ENCODE results near the gene PSD4. TPM values are rescaled to one million over a fixed set of nuclear protein-coding genes. Genes with fewer than 3 reads are reported as not detected.

PSD4 gene
- total and polyA plus RNA-seq, 2 of the 4 experiments (the other 2 are of a cell fraction) = 0.36 to 0.70 TPM

GRCh38 chr2:113213061-113213930 lies 39.5 kb downstream of the PSD4 start (continued):
- TF ChIP-seq RCOR1 (IDR thresholded peaks at IDR 0.05; ENCODE audit: insufficient replicate concordance, low read length) = no peak

GRCh38 chr2:113214141-113214540 lies 40.4 kb downstream of the PSD4 start:
- CTCF ChIA-PET = no interaction called here
- in situ Hi-C loops (cut with MboI; ENCODE audit: low sequenced_read_pairs) = no loop called here

More at GRCh38 chr2:113214141-113214540, 40.4 kb downstream of the PSD4 start:
- no peaks in the 10 kb centered on the region; the same call in 1 of the 2 replicates for H3K27me3 ChIP-seq (ENCODE audit: control insufficient read depth, insufficient read depth, low read length)
- no peak overlapping the region for H4K91ac ChIP-seq (ENCODE audit: insufficient read depth, low read depth, low read length)
- TF ChIP-seq BHLHE40 (IDR thresholded peaks at IDR 0.05; ENCODE audit: low read depth, low read length) (no peak), POLR2A (IDR thresholded peaks at IDR 0.05; ENCODE audit: low read depth, low read length) (no peak), RCOR1 (IDR thresholded peaks at IDR 0.05; ENCODE audit: insufficient replicate concordance, low read length) (no peak), ELK1 (IDR thresholded peaks at IDR 0.05; ENCODE audit: borderline replicate concordance, low read depth, low read length) (no peak), NFE2L2 (IDR thresholded peaks at IDR 0.05; ENCODE audit: low read depth, low read length) (no peak), MXI1 (IDR thresholded peaks at IDR 0.05; ENCODE audit: borderline replicate concordance, low read depth, low read length) (no peak), USF2 (IDR thresholded peaks at IDR 0.05; ENCODE audit: low read depth, low read length) (no peak), CHD1 (IDR thresholded peaks at IDR 0.05; ENCODE audit: low read depth, low read length) (no peak), RAD21 (IDR thresholded peaks at IDR 0.05; ENCODE audit: low read length) (no peak), MAFK (IDR thresholded peaks at IDR 0.05; ENCODE audit: low read depth, low read length) (no peak), CEBPB (IDR thresholded peaks at IDR 0.05; ENCODE audit: low read depth, low read length) (no peak), RFX5 (IDR thresholded peaks at IDR 0.05; ENCODE audit: low read depth, low read length) (no peak)
- H3K36me3 ChIP-seq (ENCODE audit: control insufficient read depth, insufficient read depth, low read length) = no peaks in the 10 kb centered on the region
- no peak overlapping the region for H3K4ac ChIP-seq (ENCODE audit: low read depth, low read length)
- H4K8ac ChIP-seq (ENCODE audit: low read depth in 2 of 2, low read length in 2 of 2) = no peak overlapping the region
- H2AFZ ChIP-seq (replicated peaks; ENCODE audit: low read length, poor library complexity) = no peak overlapping the region
- H3K79me1 ChIP-seq (ENCODE audit: low read depth in 1 of 2, low read length in 2 of 2) = no peaks in the 10 kb centered on the region
- H2BK15ac ChIP-seq (ENCODE audit: low read depth, low read length) = no peak overlapping the region
- no peak overlapping the region for H3K18ac ChIP-seq (ENCODE audit: low read depth, low read length)
- H3K9ac ChIP-seq (ENCODE audit: low read depth, low read length) = no peak overlapping the region
- no peaks in the 10 kb centered on the region for H3K9me3 ChIP-seq (ENCODE audit: control insufficient read depth, insufficient read depth, low read length)
- H3K4me1 ChIP-seq (ENCODE audit: control insufficient read depth, insufficient read depth, low read length) = peaks cover 11% of the 10 kb centered on the region
- peaks cover 4% of the 10 kb centered on the region for H3K9me1 ChIP-seq (ENCODE audit: insufficient read depth, low read length)
- no TSS peak for BruUV-seq (replicated peaks)
- no peak overlapping the region for H3K4me3 ChIP-seq (ENCODE audit: insufficient read depth, low read depth, low read length)
- no peak overlapping the region for H3K23ac ChIP-seq (ENCODE audit: low read depth, low read length)
- no peak overlapping the region for H2AK9ac ChIP-seq (replicated peaks; ENCODE audit: low read depth, low read length, poor library complexity)
- no peak overlapping the region for H3K14ac ChIP-seq (replicated peaks; ENCODE audit: low read depth, low read length)
- intact Hi-C loops (cut with micrococcal nuclease) (no loop called here), dilution Hi-C loops (cut with HindIII; ENCODE audit: low sequenced_read_pairs, unreplicated experiment) (no loop called here)
- WGBS, 2 experiments (ENCODE audit: extremely low coverage in 2 of 2, insufficient read length in 1 of 2) = no CpG with 5 or more reads among the region's 4 CpGs
- H2BK20ac ChIP-seq (ENCODE audit: low read depth, low read length) = no peak overlapping the region
- DNase-seq = no peak
- no peak overlapping the region for H4K5ac ChIP-seq (ENCODE audit: low read depth, low read length)
- H3K27ac ChIP-seq (ENCODE audit: insufficient read depth, low read length) = no peak overlapping the region
- POLR2A ChIA-PET (ENCODE audit: unreplicated experiment) = no interaction called here
- H3K4me2 ChIP-seq (ENCODE audit: low read depth, low read length) = no peak overlapping the region
- no peak overlapping the region for H2BK5ac ChIP-seq (ENCODE audit: low read depth, low read length, poor library complexity, severe bottlenecking)
- H2AK5ac ChIP-seq (ENCODE audit: low read depth, low read length) = no peak overlapping the region
- H2BK120ac ChIP-seq (ENCODE audit: low read depth, low read length) = no peak overlapping the region; the same call in 1 of the 2 replicates
- no peaks in the 10 kb centered on the region for H4K20me1 ChIP-seq (ENCODE audit: insufficient read depth, low read length)
- H3K56ac ChIP-seq (ENCODE audit: extremely low read depth, insufficient read depth, low read length) = no peak overlapping the region
- ATAC-seq (ENCODE audit: low read depth) = no peak
